Parathyroid adenoma (tissue), 2 donors: ENCODE results near the gene KLHL6.
"Not testable (repeated sequence)": the region's sequence is repeated elsewhere in the genome, so short reads cannot be mapped to it uniquely, and the experiment has no call there.

Experiments used
- H2AFZ ChIP-seq: fragments of 300-600 bp; sonication (generic); one replicate; pipeline ENCODE4 v1.7.0; 2017; ENCODE audit warnings: antibody characterized with exemption, mild to moderate bottlenecking
- H3K27ac ChIP-seq: fragments of 300-600 bp; sonication (generic); one replicate; pipeline ENCODE4 v1.7.0; 2017
- H3K27me3 ChIP-seq: fragments of 300-600 bp; sonication (generic); one replicate; pipeline ENCODE4 v1.7.0; 2017; ENCODE audit warnings: low read length; ENCODE audit not compliant: control insufficient read depth, insufficient read depth
- H3K36me3 ChIP-seq: fragments of 300-600 bp; sonication (generic); one replicate; pipeline ENCODE4 v1.7.0; 2017; ENCODE audit warnings: low read length; ENCODE audit not compliant: control insufficient read depth, insufficient read depth
- H3K4me1 ChIP-seq: fragments of 300-600 bp; sonication (generic); one replicate; pipeline ENCODE4 v1.7.0; 2017; ENCODE audit warnings: control low read depth
- H3K4me2 ChIP-seq: fragments of 300-600 bp; sonication (generic); one replicate; pipeline ENCODE4 v1.7.0; 2017; ENCODE audit warnings: low read length
- H3K4me3 ChIP-seq: fragments of 300-600 bp; sonication (generic); one replicate; pipeline ENCODE4 v1.7.0; 2017; ENCODE audit warnings: low read depth, low read length
- H3K79me2 ChIP-seq: fragments of 300-600 bp; sonication (generic); one replicate; pipeline ENCODE4 v1.7.0; 2017; ENCODE audit warnings: control low read depth
- H3K9ac ChIP-seq: fragments of 300-600 bp; sonication (generic); one replicate; pipeline ENCODE4 v1.7.0; 2017; ENCODE audit warnings: mild to moderate bottlenecking
- H3K9me3 ChIP-seq: fragments of 300-600 bp; sonication (generic); one replicate; pipeline ENCODE4 v1.7.0; 2017; ENCODE audit warnings: low read length; ENCODE audit not compliant: control insufficient read depth
- TF ChIP-seq, protein P1 (sequence below): fragments of 300-600 bp; sonication (generic); IDR thresholded peaks from one replicate; pipeline ENCODE4 v1.7.0; 2017; ENCODE audit warnings: antibody characterized with exemption, mild to moderate bottlenecking
- donor health status: primary hyperparathyroidism.

The KLHL6 gene

DNA sequence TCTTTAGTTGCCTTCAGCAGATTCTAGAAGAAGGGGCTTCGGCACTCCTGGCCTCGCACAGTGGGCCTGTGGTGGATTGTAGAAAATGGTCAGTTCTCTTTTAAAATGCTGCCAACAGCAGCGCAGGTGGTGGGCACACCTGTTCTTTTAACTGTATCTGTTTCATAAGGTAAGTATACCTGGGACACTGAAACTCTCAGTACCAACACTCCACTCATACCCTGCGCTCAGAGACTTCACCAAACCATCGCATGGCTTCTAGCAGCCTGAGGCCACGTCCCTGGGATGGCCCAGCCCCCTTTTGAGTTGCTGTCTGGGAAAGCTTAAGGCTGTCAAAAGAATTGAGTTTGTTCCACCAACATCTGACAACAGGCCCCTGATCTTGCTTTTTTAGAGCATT is 70.4 kb downstream of the KLHL6 start:
- Histone ChIP-seq H3K27ac (peak overlapping the region; percentile 82), H3K4me3 (peak overlapping the region; percentile 20), H3K9ac (no peak overlapping the region), H3K4me1 (peaks cover 29% of the 10 kb centered on the region), H2AFZ (peak overlapping the region; percentile 81), H3K79me2 (no peaks in the 10 kb centered on the region), H3K4me2 (peak overlapping the region; percentile 44), H3K9me3 (no peaks in the 10 kb centered on the region), H3K27me3 (no peaks in the 10 kb centered on the region), H3K36me3 (no peaks in the 10 kb centered on the region)
- TF ChIP-seq, protein P1, sequence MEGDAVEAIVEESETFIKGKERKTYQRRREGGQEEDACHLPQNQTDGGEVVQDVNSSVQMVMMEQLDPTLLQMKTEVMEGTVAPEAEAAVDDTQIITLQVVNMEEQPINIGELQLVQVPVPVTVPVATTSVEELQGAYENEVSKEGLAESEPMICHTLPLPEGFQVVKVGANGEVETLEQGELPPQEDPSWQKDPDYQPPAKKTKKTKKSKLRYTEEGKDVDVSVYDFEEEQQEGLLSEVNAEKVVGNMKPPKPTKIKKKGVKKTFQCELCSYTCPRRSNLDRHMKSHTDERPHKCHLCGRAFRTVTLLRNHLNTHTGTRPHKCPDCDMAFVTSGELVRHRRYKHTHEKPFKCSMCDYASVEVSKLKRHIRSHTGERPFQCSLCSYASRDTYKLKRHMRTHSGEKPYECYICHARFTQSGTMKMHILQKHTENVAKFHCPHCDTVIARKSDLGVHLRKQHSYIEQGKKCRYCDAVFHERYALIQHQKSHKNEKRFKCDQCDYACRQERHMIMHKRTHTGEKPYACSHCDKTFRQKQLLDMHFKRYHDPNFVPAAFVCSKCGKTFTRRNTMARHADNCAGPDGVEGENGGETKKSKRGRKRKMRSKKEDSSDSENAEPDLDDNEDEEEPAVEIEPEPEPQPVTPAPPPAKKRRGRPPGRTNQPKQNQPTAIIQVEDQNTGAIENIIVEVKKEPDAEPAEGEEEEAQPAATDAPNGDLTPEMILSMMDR = no peak

DNA sequence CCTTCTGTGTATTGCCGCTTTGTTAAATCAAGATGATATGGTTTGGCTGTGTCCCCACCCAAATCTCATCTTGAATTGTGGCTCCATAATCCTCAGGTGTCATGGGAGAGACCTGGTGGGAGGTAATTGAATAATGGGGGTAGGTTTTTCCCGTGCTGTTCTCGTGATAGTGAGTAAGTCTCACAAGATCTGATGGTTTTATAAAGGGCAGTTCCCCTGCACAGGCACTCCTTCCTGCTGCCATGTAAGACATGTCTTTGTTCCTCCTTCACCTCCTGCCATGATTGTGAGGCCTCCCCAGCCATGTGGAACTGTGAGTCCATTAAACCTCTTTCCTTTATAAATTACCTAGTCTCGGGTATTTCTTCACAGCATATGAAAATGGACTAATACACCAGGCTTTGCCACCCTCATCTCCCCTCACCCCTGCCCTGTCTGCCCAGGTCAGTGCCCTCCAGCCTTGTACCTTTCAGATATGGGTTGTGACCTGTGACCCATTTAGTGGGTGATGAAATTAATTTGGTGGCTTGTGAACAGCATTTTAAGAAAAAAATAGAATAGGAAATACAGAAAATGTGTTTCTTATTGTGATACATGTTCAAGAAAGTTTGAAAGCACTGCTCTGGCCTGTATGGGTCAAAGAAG is 71.0 kb downstream of the KLHL6 start:
- Histone ChIP-seq H3K9ac (no peak overlapping the region), H3K36me3 (no peaks in the 10 kb centered on the region), H3K4me1 (peaks cover 29% of the 10 kb centered on the region), H3K27ac (peak overlapping the region; percentile 82), H2AFZ (no peak overlapping the region), H3K79me2 (no peaks in the 10 kb centered on the region), H3K9me3 (no peaks in the 10 kb centered on the region), H3K4me2 (peak overlapping the region; percentile 44), H3K4me3 (peak overlapping the region; percentile 20), H3K27me3 (no peaks in the 10 kb centered on the region)
- TF ChIP-seq, protein P1 = no peak

DNA sequence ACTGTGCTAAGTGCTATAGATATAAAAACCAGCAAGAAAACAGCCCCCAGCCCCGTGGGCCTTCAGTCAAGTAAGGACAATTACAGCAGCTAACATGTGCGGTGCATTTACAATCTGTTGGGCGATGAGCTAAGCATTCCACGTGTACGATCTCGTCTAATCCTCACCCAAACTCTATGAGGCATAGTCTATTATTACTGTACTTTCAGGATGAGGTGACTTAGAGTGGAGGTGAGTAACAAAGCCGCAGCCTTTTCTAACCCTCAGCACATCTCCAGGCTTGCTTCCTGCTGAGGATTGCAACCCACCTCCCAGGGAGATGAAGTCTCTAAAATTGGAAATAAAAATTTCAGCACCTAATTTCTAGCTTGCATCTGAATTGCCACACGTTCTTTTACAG is 73.9 kb downstream of the KLHL6 start:
- no peak overlapping the region for H3K9ac ChIP-seq
- no peak overlapping the region for H3K4me2 ChIP-seq
- TF ChIP-seq, protein P1 = no peak
- H3K36me3 ChIP-seq = no peaks in the 10 kb centered on the region
- no peak overlapping the region for H2AFZ ChIP-seq
- no peak overlapping the region for H3K4me3 ChIP-seq
- H3K4me1 ChIP-seq = peaks cover 29% of the 10 kb centered on the region
- H3K27ac ChIP-seq = no peak overlapping the region
- no peaks in the 10 kb centered on the region for H3K9me3 ChIP-seq
- no peaks in the 10 kb centered on the region for H3K79me2 ChIP-seq
- no peaks in the 10 kb centered on the region for H3K27me3 ChIP-seq

DNA sequence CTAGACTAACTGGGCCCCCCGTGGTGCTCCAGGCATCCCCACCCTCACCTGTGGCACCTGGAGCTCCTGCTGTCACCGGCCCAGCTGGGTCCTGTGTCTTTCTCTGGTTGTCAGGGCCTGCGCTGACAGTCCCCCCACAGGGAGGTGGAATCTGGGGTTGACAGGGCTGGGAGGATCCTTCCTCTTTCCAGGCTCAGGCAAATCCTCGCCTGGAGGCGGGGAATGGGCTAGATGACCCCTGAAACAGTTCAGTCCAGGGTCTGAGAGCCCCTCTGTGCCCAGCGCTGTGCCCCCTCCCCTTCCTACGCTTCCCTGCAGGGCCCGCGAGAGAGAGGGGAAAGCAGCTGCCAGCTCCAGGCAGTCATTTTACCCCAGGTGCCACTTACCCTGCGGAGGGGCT is 77.0 kb downstream of the KLHL6 start:
- Histone ChIP-seq H3K9me3 (no peaks in the 10 kb centered on the region), H3K27ac (no peak overlapping the region), H3K79me2 (no peaks in the 10 kb centered on the region), H3K4me1 (peaks cover 11% of the 10 kb centered on the region), H2AFZ (no peak overlapping the region), H3K9ac (no peak overlapping the region), H3K36me3 (no peaks in the 10 kb centered on the region), H3K4me3 (no peak overlapping the region), H3K4me2 (no peak overlapping the region), H3K27me3 (no peaks in the 10 kb centered on the region)
- TF ChIP-seq, protein P1 = no peak

DNA sequence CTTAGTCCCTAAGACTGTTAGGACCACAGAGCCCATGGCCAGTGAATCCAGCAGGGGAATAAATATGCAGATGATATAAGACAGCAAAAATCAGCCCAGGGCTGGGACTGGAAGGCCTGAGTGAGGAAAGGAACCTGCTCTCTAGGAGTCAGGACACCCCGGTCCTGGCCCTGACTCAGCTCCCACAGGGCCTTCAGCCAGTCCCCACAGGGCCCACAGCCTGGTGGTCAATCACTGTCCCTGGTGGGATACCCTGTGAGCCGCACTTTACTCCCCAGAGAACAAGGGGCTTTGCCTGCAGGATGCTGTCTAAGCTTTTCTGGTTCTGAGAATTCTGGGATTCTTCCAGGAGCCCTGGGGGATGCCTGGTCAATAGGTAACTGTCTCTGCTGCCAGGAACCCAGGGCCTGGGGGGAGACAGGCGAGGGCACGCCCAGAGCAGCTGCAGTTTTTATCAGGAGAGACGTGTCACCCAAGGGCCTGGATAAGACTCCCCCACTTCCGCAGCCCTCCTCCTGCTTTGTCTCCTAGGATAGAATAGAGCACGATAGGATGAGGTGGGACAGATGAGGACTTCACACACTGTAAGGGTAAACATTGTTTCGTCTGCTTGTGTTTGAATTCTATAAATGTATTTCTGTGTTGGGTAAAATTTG is 77.6 kb downstream of the KLHL6 start:
- no peak overlapping the region for H3K27ac ChIP-seq
- no peaks in the 10 kb centered on the region for H3K9me3 ChIP-seq
- H3K9ac ChIP-seq = no peak overlapping the region
- H3K4me2 ChIP-seq = no peak overlapping the region
- no peak overlapping the region for H2AFZ ChIP-seq
- H3K4me3 ChIP-seq = no peak overlapping the region
- H3K79me2 ChIP-seq = no peaks in the 10 kb centered on the region
- H3K27me3 ChIP-seq = no peaks in the 10 kb centered on the region
- peaks cover 6% of the 10 kb centered on the region for H3K4me1 ChIP-seq
- TF ChIP-seq, protein P1 = no peak
- no peaks in the 10 kb centered on the region for H3K36me3 ChIP-seq

DNA sequence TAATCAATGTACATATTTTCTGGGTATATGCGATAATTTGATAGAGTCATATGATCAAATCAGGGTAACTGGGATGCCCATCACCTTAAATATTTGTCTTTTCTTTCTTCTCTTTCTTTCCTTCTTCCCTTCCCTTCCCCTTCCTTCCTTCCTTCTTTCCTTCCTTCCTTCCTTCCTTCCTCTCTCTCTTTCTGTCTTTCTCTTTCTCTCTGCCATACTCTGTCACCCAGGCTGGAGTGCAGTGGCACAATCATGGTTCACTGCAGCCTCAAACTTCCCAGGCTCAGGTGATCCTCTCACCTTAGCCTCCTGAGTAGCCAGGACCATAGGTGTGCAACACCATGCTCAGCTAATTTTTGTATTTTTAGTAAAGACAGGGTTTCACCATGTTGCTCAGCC is 79.7 kb downstream of the KLHL6 start:
- not testable (repeated sequence) for H3K9me3 ChIP-seq, H3K9ac ChIP-seq, H3K4me3 ChIP-seq, H3K4me1 ChIP-seq, H2AFZ ChIP-seq, H3K4me2 ChIP-seq, H3K27ac ChIP-seq, H3K79me2 ChIP-seq, H3K36me3 ChIP-seq, H3K27me3 ChIP-seq
